Rectal smooth muscle tissue (tissue), 1 donor: ENCODE results near the gene JPH3.

ENCODE experiments used
- H3K27ac ChIP-seq: one replicate; pipeline ENCODE4 v1.7.0; 2013; ENCODE audit warnings: low read depth, low read length, inconsistent platforms
- H3K27me3 ChIP-seq: one replicate; pipeline ENCODE4 v1.7.0; 2013; ENCODE audit warnings: low read length; ENCODE audit not compliant: control insufficient read depth, insufficient read depth
- H3K36me3 ChIP-seq: one replicate; pipeline ENCODE4 v1.7.0; 2013; ENCODE audit warnings: low read length; ENCODE audit not compliant: control insufficient read depth, insufficient read depth
- H3K4me1 ChIP-seq: one replicate; pipeline ENCODE4 v1.7.0; 2013; ENCODE audit warnings: low read length; ENCODE audit not compliant: control insufficient read depth, insufficient read depth
- H3K4me3 ChIP-seq: one replicate; pipeline ENCODE4 v1.7.0; 2013; ENCODE audit warnings: low read length
- H3K9ac ChIP-seq: one replicate; pipeline ENCODE4 v1.7.0; 2013; ENCODE audit warnings: low read length

Gene JPH3

GRCh38 chr16:87685766-87686165, 83.5 kb downstream of the JPH3 start:
- H3K4me1 ChIP-seq = no peaks in the 10 kb centered on the region
- no peak overlapping the region for H3K27ac ChIP-seq

GRCh38 chr16:87686697-87687096, 84.4 kb downstream of the JPH3 start:
- no peak overlapping the region for H3K4me3 ChIP-seq
- no peaks in the 10 kb centered on the region for H3K27me3 ChIP-seq
- no peak overlapping the region for H3K27ac ChIP-seq
- H3K4me1 ChIP-seq = no peaks in the 10 kb centered on the region
- H3K36me3 ChIP-seq = no peaks in the 10 kb centered on the region
- H3K9ac ChIP-seq = no peak overlapping the region

More at GRCh38 chr16:87685766-87686165, 83.5 kb downstream of the JPH3 start:
- H3K27me3 ChIP-seq = no peaks in the 10 kb centered on the region
- H3K4me3 ChIP-seq = no peak overlapping the region
- no peaks in the 10 kb centered on the region for H3K36me3 ChIP-seq
- H3K9ac ChIP-seq = no peak overlapping the region

- H3K9ac ChIP-seq = no peak overlapping the region
- H3K4me3 ChIP-seq = no peak overlapping the region
- no peaks in the 10 kb centered on the region for H3K4me1 ChIP-seq
- H3K27me3 ChIP-seq = no peaks in the 10 kb centered on the region
- no peak overlapping the region for H3K27ac ChIP-seq
- H3K36me3 ChIP-seq = no peaks in the 10 kb centered on the region
Observed at GRCh38 chr16:87687126-87687910, 85.0 kb downstream of the JPH3 start.

- no peaks in the 10 kb centered on the region for H3K27me3 ChIP-seq
Observed at GRCh38 chr16:87687998-87688529, 85.8 kb downstream of the JPH3 start.

GRCh38 chr16:87688876-87689815, 86.8 kb downstream of the JPH3 start:
- Histone ChIP-seq H3K27ac (no peak overlapping the region), H3K4me3 (no peak overlapping the region), H3K36me3 (no peaks in the 10 kb centered on the region), H3K27me3 (no peaks in the 10 kb centered on the region), H3K4me1 (no peaks in the 10 kb centered on the region), H3K9ac (no peak overlapping the region)

More at GRCh38 chr16:87687998-87688529, 85.8 kb downstream of the JPH3 start:
- H3K4me1 ChIP-seq = no peaks in the 10 kb centered on the region
- H3K27ac ChIP-seq = no peak overlapping the region
- H3K36me3 ChIP-seq = no peaks in the 10 kb centered on the region
- no peak overlapping the region for H3K4me3 ChIP-seq
- no peak overlapping the region for H3K9ac ChIP-seq

GRCh38 chr16:87689956-87690465, 87.7 kb downstream of the JPH3 start:
- no peaks in the 10 kb centered on the region for H3K4me1 ChIP-seq
- no peak overlapping the region for H3K4me3 ChIP-seq
- H3K36me3 ChIP-seq = no peaks in the 10 kb centered on the region
- no peak overlapping the region for H3K9ac ChIP-seq
- H3K27ac ChIP-seq = no peak overlapping the region
- no peaks in the 10 kb centered on the region for H3K27me3 ChIP-seq

GRCh38 chr16:87690911-87691685, 88.8 kb downstream of the JPH3 start:
- H3K4me1 ChIP-seq = no peaks in the 10 kb centered on the region
- no peak overlapping the region for H3K27ac ChIP-seq
- H3K9ac ChIP-seq = no peak overlapping the region
- H3K27me3 ChIP-seq = no peaks in the 10 kb centered on the region
- no peaks in the 10 kb centered on the region for H3K36me3 ChIP-seq
- no peak overlapping the region for H3K4me3 ChIP-seq

- Histone ChIP-seq H3K27ac (no peak overlapping the region), H3K4me3 (no peak overlapping the region), H3K36me3 (no peaks in the 10 kb centered on the region), H3K4me1 (no peaks in the 10 kb centered on the region), H3K27me3 (no peaks in the 10 kb centered on the region), H3K9ac (no peak overlapping the region)
Observed at GRCh38 chr16:87691686-87692079, 89.4 kb downstream of the JPH3 start.

GRCh38 chr16:87692176-87692575, 89.9 kb downstream of the JPH3 start:
- H3K36me3 ChIP-seq = no peaks in the 10 kb centered on the region
- no peak overlapping the region for H3K27ac ChIP-seq
- H3K9ac ChIP-seq = no peak overlapping the region
- no peak overlapping the region for H3K4me3 ChIP-seq
- no peaks in the 10 kb centered on the region for H3K27me3 ChIP-seq
- H3K4me1 ChIP-seq = no peaks in the 10 kb centered on the region

- Histone ChIP-seq H3K4me1 (no peaks in the 10 kb centered on the region), H3K9ac (no peak overlapping the region), H3K27ac (no peak overlapping the region), H3K4me3 (no peak overlapping the region), H3K27me3 (no peaks in the 10 kb centered on the region), H3K36me3 (no peaks in the 10 kb centered on the region)
Observed at GRCh38 chr16:87692756-87693155, 90.4 kb downstream of the JPH3 start.

- no peaks in the 10 kb centered on the region for H3K36me3 ChIP-seq
Observed at GRCh38 chr16:87693827-87694226, 91.5 kb downstream of the JPH3 start.

More at GRCh38 chr16:87693827-87694226, 91.5 kb downstream of the JPH3 start:
- Histone ChIP-seq H3K27me3 (no peaks in the 10 kb centered on the region), H3K4me3 (no peak overlapping the region), H3K9ac (no peak overlapping the region), H3K4me1 (no peaks in the 10 kb centered on the region), H3K27ac (no peak overlapping the region)
